ENCODE results near the gene MCTS1. TPM values are rescaled to one million over a fixed set of nuclear protein-coding genes. Genes with fewer than 3 reads are reported as not detected.

Gene MCTS1
- total and polyA plus RNA-seq, 2 donors (not counting 3 experiments of a cell fraction or from before 2014, with no cell fraction given) = 36.1 to 70.0 TPM

DNA sequence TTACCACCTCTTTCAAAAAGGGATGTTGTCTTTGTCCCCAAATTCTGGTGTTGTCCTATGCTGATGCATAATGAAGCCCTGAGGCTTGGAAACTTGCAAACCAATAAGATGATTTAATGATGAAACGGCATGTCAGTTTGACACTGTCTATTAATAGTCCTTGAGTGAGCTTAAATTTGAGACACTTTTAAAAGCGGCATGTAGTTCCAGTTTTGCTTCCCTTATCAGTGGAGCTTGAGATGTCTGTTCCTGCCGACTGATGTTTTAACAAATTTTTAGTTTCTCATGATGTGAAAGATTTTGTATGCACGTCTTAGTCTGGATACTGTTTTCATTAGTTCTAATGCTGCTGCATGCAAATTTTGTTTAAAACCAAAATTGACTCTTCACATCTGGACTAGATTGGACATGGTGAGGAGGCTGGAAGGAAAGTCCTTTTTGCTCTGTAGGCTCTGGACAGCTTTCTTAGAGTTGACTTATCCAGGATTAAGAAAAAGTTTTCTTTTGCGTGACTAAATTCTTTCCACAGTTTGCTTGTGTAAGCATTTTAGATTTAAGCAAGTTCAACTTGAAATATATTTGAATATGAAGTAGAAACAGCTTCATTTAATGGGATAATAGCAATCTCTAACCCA lies 14.2 kb downstream of the MCTS1 start:
- Histone ChIP-seq H3K4me3 (replicated peaks in 1 of 3; ENCODE audit: insufficient read depth in 1 of 3, low read depth in 1 of 3, low read length in 3 of 3) (no peak overlapping the region), H4K20me1 (replicated peaks; ENCODE audit: control insufficient read depth, extremely low read depth, insufficient read depth, low read length) (no peaks in the 10 kb centered on the region), H3K4me1 (ENCODE audit: control insufficient read depth, extremely low read depth, insufficient read depth, low read length) (peaks cover 2% of the 10 kb centered on the region), H3K9me1 (replicated peaks; ENCODE audit: control insufficient read depth, extremely low read depth, insufficient read depth, low read length) (no peaks in the 10 kb centered on the region), H3K4me2 (ENCODE audit: insufficient read depth, low read length) (no peak overlapping the region), H3K9me3 (replicated peaks; ENCODE audit: control insufficient read depth, insufficient read depth, low read length) (no peaks in the 10 kb centered on the region), H2AFZ (ENCODE audit: low read depth, low read length) (no peak overlapping the region), H3K36me3 (ENCODE audit: control insufficient read depth in 2 of 2, extremely low read depth in 1 of 2, insufficient read depth in 2 of 2, low read length in 2 of 2) (no peaks in the 10 kb centered on the region), H3K79me2 (ENCODE audit: control insufficient read depth, insufficient read depth, low read length) (no peaks in the 10 kb centered on the region), H3K27me3 (ENCODE audit: control insufficient read depth in 2 of 2, insufficient read depth in 2 of 2, low read length in 2 of 2) (no peaks in the 10 kb centered on the region), H3K27ac (ENCODE audit: insufficient read depth, low read depth, low read length) (no peak overlapping the region), H3K9ac (replicated peaks; ENCODE audit: extremely low read depth, insufficient read depth, low read length) (no peak overlapping the region)
- BruUV-seq (replicated peaks) = no TSS peak
- intact Hi-C loops (cut with micrococcal nuclease) = no loop called here
- dilution Hi-C loops (cut with MboI; ENCODE audit: extremely low pct_ligation_motif_present, low sequenced_read_pairs) = no loop called here
- POLR2A ChIA-PET = interaction anchor here (0.9 kb wide), 1 partner anchor 57 kb away, joined by 3 read pairs; no protein-coding TSS in a partner anchor
- CTCF ChIA-PET = interaction anchor here (1.4 kb wide), 1 partner anchor 14 kb away, joined by 3 read pairs; the partner anchor contains the start of gene MCTS1
- FAIRE-seq (no peak), DNase-seq (ENCODE audit: low read depth, low spot score) (no peak)
- TF ChIP-seq MAX (IDR thresholded peaks at IDR 0.05; ENCODE audit: insufficient read depth, insufficient read length) = no peak
- no peak for TF ChIP-seq FOS (IDR thresholded peaks at IDR 0.05; ENCODE audit: borderline replicate concordance, insufficient read depth, low read length)
- no peak for TF ChIP-seq MYC (IDR thresholded peaks at IDR 0.05; ENCODE audit: low read depth, low read length)
- TF ChIP-seq CTCF (IDR thresholded peaks at IDR 0.05; ENCODE audit: extremely low read depth in 1 of 2, insufficient read depth in 1 of 2, low read depth in 1 of 2, low read length in 2 of 2) = no peak
- TF ChIP-seq EZH2 (IDR thresholded peaks at IDR 0.05; ENCODE audit: borderline replicate concordance, low read depth, low read length, severe bottlenecking) = no peak
- TF ChIP-seq POLR2AphosphoS5 (IDR thresholded peaks at IDR 0.05; ENCODE audit: insufficient read depth, low read depth, low read length) = no peak

Data from endothelial cell of umbilical vein (primary cell).